PFSK-1 (cell line): ENCODE measurements around the gene SLC12A8.

Experiments used
- FOXP2 ChIP-seq: optimal IDR thresholded peaks from 2 replicates; pipeline ENCODE3; 2011; ENCODE audit warnings: borderline replicate concordance, control low read depth, inconsistent platforms; ENCODE audit not compliant: insufficient read depth; ENCODE audit errors: extremely low read length, extremely low read depth
- POLR2AphosphoS5 ChIP-seq: IDR thresholded peaks from 2 replicates; pipeline ENCODE4 v1.6.1; 2012; ENCODE audit warnings: low read depth, mild to moderate bottlenecking, control low read depth, low read length, moderate library complexity
- REST ChIP-seq, 2 experiments: IDR thresholded peaks; 2 replicates each; pipeline versions ENCODE4 v1.6.1 to v1.8.0; 2011 to 2012; ENCODE audit warnings: low read depth in 2 of 2, low read length in 2 of 2, control low read depth in 1 of 2, inconsistent platforms in 1 of 2, mild to moderate bottlenecking in 1 of 2, moderate library complexity in 1 of 2; ENCODE audit not compliant: insufficient read depth in 1 of 2
- SIN3A ChIP-seq: IDR thresholded peaks from 2 replicates; pipeline ENCODE4 v1.6.1; 2012; ENCODE audit warnings: mild to moderate bottlenecking, low read length, moderate library complexity, borderline replicate concordance; ENCODE audit not compliant: insufficient read depth
- TAF1 ChIP-seq: IDR thresholded peaks from 2 replicates; pipeline ENCODE4 v1.6.1; 2012; ENCODE audit warnings: low read length, control low read depth, borderline replicate concordance; ENCODE audit not compliant: insufficient read depth

Gene SLC12A8

GRCh38 chr3:125055331-125055912, 157.1 kb downstream of the SLC12A8 start:
- TF ChIP-seq TAF1 (no peak), REST (IDR thresholded peaks at IDR 0.05; ENCODE audit: insufficient read depth in 1 of 2, low read depth in 2 of 2, low read length in 2 of 2) (no peak), POLR2AphosphoS5 (no peak), SIN3A (no peak), FOXP2 (no peak)

GRCh38 chr3:125054449-125055329, 157.9 kb downstream of the SLC12A8 start:
- no peak for TF ChIP-seq SIN3A
- no peak for TF ChIP-seq REST (IDR thresholded peaks at IDR 0.05; ENCODE audit: insufficient read depth in 1 of 2, low read depth in 2 of 2, low read length in 2 of 2)
- TF ChIP-seq FOXP2: no peak
- TF ChIP-seq TAF1: no peak
- no peak for TF ChIP-seq POLR2AphosphoS5

GRCh38 chr3:125054062-125054448, 158.5 kb downstream of the SLC12A8 start:
- TF ChIP-seq REST (IDR thresholded peaks at IDR 0.05; ENCODE audit: insufficient read depth in 1 of 2, low read depth in 2 of 2, low read length in 2 of 2) (no peak), POLR2AphosphoS5 (no peak), FOXP2 (no peak), SIN3A (no peak), TAF1 (no peak)

- TF ChIP-seq REST (IDR thresholded peaks at IDR 0.05; ENCODE audit: insufficient read depth in 1 of 2, low read depth in 2 of 2, low read length in 2 of 2) (no peak), TAF1 (no peak), FOXP2 (no peak), SIN3A (no peak)
Observed at GRCh38 chr3:125053304-125053699, 159.2 kb downstream of the SLC12A8 start.
